Measurements from ENCODE around the gene FYN. TPM values are rescaled to one million over a fixed set of nuclear protein-coding genes. Genes with fewer than 3 reads are reported as not detected.

The FYN gene
- total RNA-seq, 4 donors from 2014 or later: 56.3 to 96.4 (median 81.8) TPM

DNA sequence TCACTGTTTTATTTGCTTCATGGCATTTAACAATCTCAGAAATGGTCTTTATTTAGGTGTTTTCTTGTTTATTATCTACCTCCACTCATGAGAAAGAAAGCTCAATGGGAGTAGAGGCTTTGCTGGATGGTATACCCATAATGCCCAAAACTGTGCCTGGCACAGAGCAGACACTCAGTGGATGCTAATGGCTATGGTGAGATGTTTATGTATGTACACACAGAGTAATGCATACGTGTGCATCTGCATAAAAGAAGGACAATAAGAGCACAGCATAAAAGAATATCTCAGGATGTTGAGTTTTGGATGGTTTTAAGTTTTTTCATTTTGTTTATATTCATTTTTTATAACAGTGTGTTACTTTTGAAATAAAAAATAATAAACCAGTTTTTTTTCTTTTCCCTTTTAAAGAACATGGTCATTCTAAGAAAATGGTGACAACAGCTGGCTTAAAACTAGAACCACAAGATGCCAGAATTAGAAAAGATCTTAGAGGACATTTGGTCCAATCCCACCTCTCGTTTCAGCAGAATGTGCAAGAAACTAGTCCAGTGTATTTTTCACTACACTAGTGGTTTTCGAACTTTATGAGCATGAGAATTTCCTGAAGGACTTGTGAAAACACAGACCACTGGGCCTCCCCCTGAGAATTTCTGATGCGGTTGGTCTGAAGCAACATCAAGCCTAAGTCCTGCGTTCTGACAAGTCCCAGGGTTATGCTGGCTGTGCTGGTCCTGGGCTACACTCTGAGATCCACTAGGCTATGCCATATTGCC lies 131.9 kb downstream of the FYN start:
- intact Hi-C loops (cut with DNase I; ENCODE audit: low total_unique reads): no loop called here

DNA sequence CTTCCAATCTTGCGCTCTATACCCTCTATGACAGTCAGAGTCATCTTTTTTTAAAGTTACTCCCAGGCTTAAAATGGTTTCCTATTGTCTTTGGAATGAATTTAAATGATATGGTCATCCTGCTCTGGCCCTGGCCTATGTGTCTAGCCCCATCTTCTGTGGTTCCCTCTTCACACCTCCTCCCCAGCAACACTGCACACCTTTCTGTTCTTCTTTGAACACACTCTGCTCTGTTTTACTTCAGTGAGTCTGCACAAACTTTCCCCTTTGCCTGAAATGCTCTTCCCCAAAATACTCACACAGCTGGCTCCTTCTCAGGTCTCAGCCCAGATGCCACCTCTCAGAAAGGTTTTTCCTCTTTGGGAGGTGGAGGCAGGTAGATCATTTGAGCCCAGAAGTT lies 132.7 kb downstream of the FYN start:
- no peak for DNase-seq (ENCODE audit: low spot score in 2 of 2)
- intact Hi-C loops (cut with DNase I; ENCODE audit: low total_unique reads): no loop called here
- no peak overlapping the region for H3K4me3 ChIP-seq (ENCODE audit: low read depth, poor library complexity, severe bottlenecking)
- TF ChIP-seq POLR2A (IDR thresholded peaks at IDR 0.05): no peak
- TF ChIP-seq CTCF (IDR thresholded peaks at IDR 0.05): no peak
- WGBS, 2 donors: 97 to 98% methylated on average over 1 of the region's 1 CpG

More for the DNA sequence above, 131.9 kb downstream of the FYN start:
- TF ChIP-seq POLR2A (IDR thresholded peaks at IDR 0.05) (no peak), CTCF (IDR thresholded peaks at IDR 0.05) (no peak)
- WGBS, 2 donors: 86 to 90% methylated on average over 5 of the region's 5 CpGs
- no peak overlapping the region for H3K4me3 ChIP-seq (ENCODE audit: low read depth, poor library complexity, severe bottlenecking)
- no peak for DNase-seq (ENCODE audit: low spot score in 2 of 2)

DNA sequence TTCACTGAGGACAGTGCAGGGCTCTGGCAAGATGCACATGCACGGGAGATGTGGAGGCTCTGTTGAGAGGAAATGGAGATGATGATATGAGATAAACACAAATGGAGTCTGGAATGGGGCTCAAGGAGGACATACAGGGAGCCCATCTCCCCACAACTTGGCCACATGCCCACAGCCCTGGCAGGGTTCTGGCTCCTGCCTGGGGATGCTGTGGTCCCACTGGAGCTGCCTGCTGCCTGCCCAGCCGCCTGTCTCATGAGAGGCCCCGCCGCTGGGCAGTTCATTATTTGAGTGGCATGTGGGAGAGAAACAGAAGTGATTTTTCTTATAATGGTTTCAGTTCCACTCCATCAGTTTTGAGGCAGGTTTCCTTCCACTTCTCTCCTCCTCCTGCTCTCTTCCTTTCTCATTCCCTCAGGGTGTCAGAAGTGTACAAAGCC lies 134.0 kb downstream of the FYN start:
- no peak for TF ChIP-seq CTCF (IDR thresholded peaks at IDR 0.05)
- TF ChIP-seq POLR2A (IDR thresholded peaks at IDR 0.05): no peak
- no peak for DNase-seq (ENCODE audit: low spot score in 2 of 2)
- H3K4me3 ChIP-seq (ENCODE audit: low read depth, poor library complexity, severe bottlenecking): no peak overlapping the region
- 73 to 76% methylated on average over 4 of the region's 4 CpGs for WGBS, 2 donors
- intact Hi-C loops (cut with DNase I; ENCODE audit: low total_unique reads): no loop called here

GRCh38 chr6:111738631-111739030 lies 134.6 kb downstream of the FYN start:
- intact Hi-C loops (cut with DNase I; ENCODE audit: low total_unique reads): no loop called here

GRCh38 chr6:111738156-111738555 lies 135.1 kb downstream of the FYN start:
- TF ChIP-seq POLR2A (IDR thresholded peaks at IDR 0.05) (no peak), CTCF (IDR thresholded peaks at IDR 0.05) (no peak)
- WGBS, 2 donors: 97 to 99% methylated on average over 3 of the region's 3 CpGs
- intact Hi-C loops (cut with DNase I; ENCODE audit: low total_unique reads): no loop called here
- no peak for DNase-seq (ENCODE audit: low spot score in 2 of 2)
- no peak overlapping the region for H3K4me3 ChIP-seq (ENCODE audit: low read depth, poor library complexity, severe bottlenecking)

More at GRCh38 chr6:111738631-111739030, 134.6 kb downstream of the FYN start:
- TF ChIP-seq CTCF (IDR thresholded peaks at IDR 0.05) (no peak), POLR2A (IDR thresholded peaks at IDR 0.05) (no peak)
- DNase-seq (ENCODE audit: low spot score in 2 of 2): no peak
- no peak overlapping the region for H3K4me3 ChIP-seq (ENCODE audit: low read depth, poor library complexity, severe bottlenecking)
- 89 to 96% methylated on average over 2 of the region's 2 CpGs for WGBS, 2 donors
